Skin epidermis (tissue), 12 donors: ENCODE results near the gene ZNF132.
"Not testable (repeated sequence)": the region's sequence is repeated elsewhere in the genome, so short reads cannot be mapped to it uniquely, and the experiment has no call there.

Source experiments
- H3K27ac ChIP-seq, 21 experiments: fragments of 200-600 bp; sonication (generic) in 11 of 21; one replicate each; pipeline ENCODE4 v1.5.0; 2020; ENCODE audit warnings: mild to moderate bottlenecking in 3 of 21, inconsistent platforms in 2 of 21, moderate library complexity in 2 of 21
- H3K4me3 ChIP-seq, 7 experiments: fragments of 200-600 bp; sonication (generic) in 2 of 7; one replicate each; pipeline ENCODE4 v1.5.0; 2020; ENCODE audit warnings: inconsistent platforms in 2 of 7, mild to moderate bottlenecking in 2 of 7, moderate library complexity in 1 of 7

Gene ZNF132

GRCh38 chr19:58469241-58470013 lies 29.5 kb upstream of the ZNF132 start:
- H3K27ac ChIP-seq: no peak overlapping the region
- H3K4me3 ChIP-seq: no peak overlapping the region

GRCh38 chr19:58468216-58468839 lies 28.4 kb upstream of the ZNF132 start:
- Histone ChIP-seq H3K4me3 (peak overlapping the region in 1 of 7 experiments; percentile 99), H3K27ac (no peak overlapping the region)

- H3K27ac ChIP-seq: peak within 1 kb of the TSS in 20 of 21 experiments; percentile 38 to 94 (median 85)
- peak within 1 kb of the TSS; percentile 76 to 100 (median 99) for H3K4me3 ChIP-seq
Observed at GRCh38 chr19:58466760-58467589, 27.0 kb upstream of the ZNF132 start, which contains the start of gene ZNF324. TSS of gene ZNF324 (plus strand) at chr19:58467080. CDS start at chr19:58469186, 2,106 bp downstream.

- Histone ChIP-seq H3K4me3 (peak overlapping the region; percentile 76 to 100 (median 99)), H3K27ac (peak overlapping the region in 5 of 21 experiments; percentile 20 to 94 (median 88))
Observed at GRCh38 chr19:58466089-58466759, 26.3 kb upstream of the ZNF132 start.

GRCh38 chr19:58460039-58460438 lies 20.1 kb upstream of the ZNF132 start:
- Histone ChIP-seq H3K27ac (no peak overlapping the region), H3K4me3 (no peak overlapping the region)

- no peak overlapping the region for H3K27ac ChIP-seq
- no peak overlapping the region for H3K4me3 ChIP-seq
Observed at GRCh38 chr19:58456111-58456510, 16.2 kb upstream of the ZNF132 start.

GRCh38 chr19:58455306-58455705 lies 15.4 kb upstream of the ZNF132 start:
- H3K27ac ChIP-seq: no peak overlapping the region
- no peak overlapping the region for H3K4me3 ChIP-seq

- no peak overlapping the region for H3K27ac ChIP-seq
- H3K4me3 ChIP-seq: no peak overlapping the region
Observed at GRCh38 chr19:58453743-58454142, 13.8 kb upstream of the ZNF132 start.

GRCh38 chr19:58451358-58452101 lies 11.6 kb upstream of the ZNF132 start, which contains the start of gene ZNF324B:
TSS of gene ZNF324B (plus strand) at chr19:58451622. CDS start at chr19:58453702, 2,080 bp downstream.
- Histone ChIP-seq H3K4me3 (peak within 1 kb of the TSS; percentile 77 to 99 (median 92)), H3K27ac (peak within 1 kb of the TSS in 20 of 21 experiments; percentile 1 to 89 (median 76))

- Histone ChIP-seq H3K4me3 (peak overlapping the region; percentile 77 to 99 (median 92)), H3K27ac (peak overlapping the region in 5 of 21 experiments; percentile 68 to 87 (median 80))
Observed at GRCh38 chr19:58450856-58451357, 11.0 kb upstream of the ZNF132 start.

GRCh38 chr19:58449980-58450379 lies 10.0 kb upstream of the ZNF132 start:
- H3K27ac ChIP-seq, H3K4me3 ChIP-seq: not testable (repeated sequence)

- H3K27ac ChIP-seq, H3K4me3 ChIP-seq: not testable (repeated sequence)
Observed at GRCh38 chr19:58448860-58449259, 8.9 kb upstream of the ZNF132 start.

GRCh38 chr19:58442986-58443385 lies 3.0 kb upstream of the ZNF132 start:
- H3K4me3 ChIP-seq, H3K27ac ChIP-seq: not testable (repeated sequence)

GRCh38 chr19:58440556-58440955 lies 603 bp upstream of the ZNF132 start:
- Histone ChIP-seq H3K4me3 (peak overlapping the region; percentile 50 to 72 (median 56)), H3K27ac (peak overlapping the region in 17 of 21 experiments; percentile 16 to 81 (median 60))

- no peak overlapping the region for H3K4me3 ChIP-seq
- H3K27ac ChIP-seq: no peak overlapping the region
Observed at GRCh38 chr19:58434217-58434616, 5.7 kb downstream of the ZNF132 start.

- peak overlapping the region in 2 of 21 experiments; percentile 19 to 45 for H3K27ac ChIP-seq
- H3K4me3 ChIP-seq: no peak overlapping the region
Observed at GRCh38 chr19:58429745-58430144, 10.2 kb downstream of the ZNF132 start.

- Histone ChIP-seq H3K27ac (peak overlapping the region in 6 of 21 experiments; percentile 13 to 55 (median 41)), H3K4me3 (no peak overlapping the region)
Observed at GRCh38 chr19:58428617-58429016, 11.3 kb downstream of the ZNF132 start.

GRCh38 chr19:58417071-58417470 lies 22.9 kb downstream of the ZNF132 start:
- H3K27ac ChIP-seq: no peak overlapping the region
- no peak overlapping the region for H3K4me3 ChIP-seq
